ENCODE data around the gene CNP.

DNA sequence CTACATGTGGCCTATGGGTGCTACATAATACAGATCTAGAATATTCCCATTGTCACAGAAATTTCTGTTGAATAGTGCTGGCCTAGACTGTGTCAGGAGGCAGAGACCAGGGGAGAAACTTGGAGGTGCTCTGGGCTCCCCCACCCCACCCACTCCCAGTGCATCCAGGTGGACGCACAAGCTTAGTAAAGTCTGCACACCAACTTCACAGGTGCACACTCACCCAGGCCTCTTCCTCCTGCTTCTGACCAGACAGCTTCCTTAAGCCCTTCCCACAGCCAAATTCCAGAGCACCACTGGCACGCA, 7.6 kb upstream of the CNP start:
- TF ChIP-seq, protein P1, sequence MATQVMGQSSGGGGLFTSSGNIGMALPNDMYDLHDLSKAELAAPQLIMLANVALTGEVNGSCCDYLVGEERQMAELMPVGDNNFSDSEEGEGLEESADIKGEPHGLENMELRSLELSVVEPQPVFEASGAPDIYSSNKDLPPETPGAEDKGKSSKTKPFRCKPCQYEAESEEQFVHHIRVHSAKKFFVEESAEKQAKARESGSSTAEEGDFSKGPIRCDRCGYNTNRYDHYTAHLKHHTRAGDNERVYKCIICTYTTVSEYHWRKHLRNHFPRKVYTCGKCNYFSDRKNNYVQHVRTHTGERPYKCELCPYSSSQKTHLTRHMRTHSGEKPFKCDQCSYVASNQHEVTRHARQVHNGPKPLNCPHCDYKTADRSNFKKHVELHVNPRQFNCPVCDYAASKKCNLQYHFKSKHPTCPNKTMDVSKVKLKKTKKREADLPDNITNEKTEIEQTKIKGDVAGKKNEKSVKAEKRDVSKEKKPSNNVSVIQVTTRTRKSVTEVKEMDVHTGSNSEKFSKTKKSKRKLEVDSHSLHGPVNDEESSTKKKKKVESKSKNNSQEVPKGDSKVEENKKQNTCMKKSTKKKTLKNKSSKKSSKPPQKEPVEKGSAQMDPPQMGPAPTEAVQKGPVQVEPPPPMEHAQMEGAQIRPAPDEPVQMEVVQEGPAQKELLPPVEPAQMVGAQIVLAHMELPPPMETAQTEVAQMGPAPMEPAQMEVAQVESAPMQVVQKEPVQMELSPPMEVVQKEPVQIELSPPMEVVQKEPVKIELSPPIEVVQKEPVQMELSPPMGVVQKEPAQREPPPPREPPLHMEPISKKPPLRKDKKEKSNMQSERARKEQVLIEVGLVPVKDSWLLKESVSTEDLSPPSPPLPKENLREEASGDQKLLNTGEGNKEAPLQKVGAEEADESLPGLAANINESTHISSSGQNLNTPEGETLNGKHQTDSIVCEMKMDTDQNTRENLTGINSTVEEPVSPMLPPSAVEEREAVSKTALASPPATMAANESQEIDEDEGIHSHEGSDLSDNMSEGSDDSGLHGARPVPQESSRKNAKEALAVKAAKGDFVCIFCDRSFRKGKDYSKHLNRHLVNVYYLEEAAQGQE (IDR thresholded peaks at IDR 0.05; ENCODE audit: low read depth): no peak
- TF ChIP-seq, protein P2, sequence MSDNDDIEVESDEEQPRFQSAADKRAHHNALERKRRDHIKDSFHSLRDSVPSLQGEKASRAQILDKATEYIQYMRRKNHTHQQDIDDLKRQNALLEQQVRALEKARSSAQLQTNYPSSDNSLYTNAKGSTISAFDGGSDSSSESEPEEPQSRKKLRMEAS (IDR thresholded peaks at IDR 0.05): 0 out of 2 replicates have a peak, but pooled peaks have one; percentile 14
- TF ChIP-seq TAF1 (IDR thresholded peaks at IDR 0.05; ENCODE audit: low read depth) (no peak), EP300 (IDR thresholded peaks at IDR 0.05; ENCODE audit: borderline replicate concordance) (no peak), TCF12 (IDR thresholded peaks at IDR 0.05; ENCODE audit: low read depth) (no peak), RAD21 (IDR thresholded peaks at IDR 0.05; ENCODE audit: low read depth) (no peak), CREB1 (IDR thresholded peaks at IDR 0.05; ENCODE audit: low read depth) (no peak), EGR1 (IDR thresholded peaks at IDR 0.05) (no peak), ZBTB7A (IDR thresholded peaks at IDR 0.05; ENCODE audit: low read depth) (no peak)
